WTC11 (cell line): ENCODE results near the gene FOXN3.

ENCODE experiments used
- ETV6 ChIP-seq: sonication (generic); formaldehyde crosslinking; IDR thresholded peaks from 2 replicates; pipeline ENCODE4 v1.8.1; 2022; ENCODE audit warnings: mild to moderate bottlenecking, missing genetic modification reagents
- GABPB1 ChIP-seq: sonication (generic); formaldehyde crosslinking; IDR thresholded peaks from 2 replicates; pipeline ENCODE4 v1.8.1; 2023; ENCODE audit warnings: mild to moderate bottlenecking, missing genetic modification reagents

DNA sequence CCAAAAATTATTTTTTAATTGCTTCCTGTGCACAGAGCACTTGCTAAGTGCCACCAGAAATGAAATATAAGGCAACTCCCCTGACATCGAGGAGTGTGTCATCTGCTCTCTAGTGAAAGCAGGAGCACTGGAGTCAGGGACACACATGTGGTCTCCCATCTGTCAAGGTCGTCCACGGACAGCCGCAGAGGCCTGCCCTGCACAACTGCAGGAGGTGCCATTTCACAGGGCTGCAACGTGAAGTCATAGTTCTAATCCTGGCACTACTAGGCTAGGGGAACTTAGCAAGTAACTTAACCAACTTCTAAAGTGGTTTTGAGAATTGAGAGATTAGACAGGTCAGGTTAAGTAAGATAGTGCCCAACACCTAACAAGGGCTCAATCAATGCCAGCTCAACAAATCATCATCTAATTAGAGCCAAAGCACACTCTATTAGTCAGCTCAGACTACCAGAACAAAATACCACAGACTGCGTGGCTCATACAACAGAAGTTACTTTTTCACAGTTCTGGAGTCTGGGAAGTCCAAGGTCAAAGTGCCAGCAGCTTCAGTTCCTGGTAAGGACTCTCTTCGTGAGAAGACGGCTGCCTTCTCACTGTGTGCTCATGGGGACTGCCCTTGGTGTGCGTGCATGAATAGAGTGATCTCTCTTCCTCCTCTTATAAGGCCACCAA is 30.7 kb downstream of the FOXN3 start:
- TF ChIP-seq GABPB1 (CRISPR knock-in tag) (no peak), ETV6 (no peak)
